ENCODE data around the gene PSMC6. TPM values are rescaled to one million over a fixed set of nuclear protein-coding genes. Genes with fewer than 3 reads are reported as not detected.

PSMC6 gene
- total RNA-seq, 6 experiments from 2014 or later, result 40.7 to 63.0 (median 51.3) TPM

- H3K36me3 ChIP-seq, result no peaks in the 10 kb centered on the region
- no peak for TF ChIP-seq CTCF (IDR thresholded peaks at IDR 0.05)
- TF ChIP-seq POLR2A (IDR thresholded peaks at IDR 0.05), result no peak
- H3K4me1 ChIP-seq, result peaks cover 0 to 44% (median 3%) of the 10 kb centered on the region in 4 donors
- no peaks in the 10 kb centered on the region for H3K9me3 ChIP-seq
- ATAC-seq, result no peak
- no peak overlapping the region for H3K4me3 ChIP-seq
- no peak for DNase-seq
- intact Hi-C loops (cut with DNase I), result no loop called here
- no peaks in the 10 kb centered on the region for H3K27me3 ChIP-seq
- no peak overlapping the region for H3K27ac ChIP-seq
Observed at GRCh38 chr14:52738409-52738808, 31.4 kb downstream of the PSMC6 start.

DNA sequence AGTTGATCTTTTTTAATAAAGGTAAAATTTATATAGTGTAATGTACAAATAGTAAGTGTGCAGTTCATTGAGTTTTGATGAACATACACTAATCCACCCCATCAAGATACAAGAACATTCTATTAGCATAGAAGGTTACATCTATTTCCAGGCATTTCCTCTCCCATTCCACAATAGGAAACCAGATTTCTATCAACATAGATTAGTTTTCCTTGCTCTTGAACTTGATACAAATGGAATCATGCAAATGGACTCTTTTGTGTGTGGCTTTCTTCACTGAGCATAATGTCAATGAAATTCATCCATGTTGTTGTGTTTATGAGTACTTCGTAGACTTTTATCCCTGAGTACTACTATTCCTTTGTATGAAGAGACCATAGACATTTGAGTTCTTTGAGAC is 33.8 kb downstream of the PSMC6 start:
- Histone ChIP-seq H3K9me3 (no peaks in the 10 kb centered on the region), H3K4me1 (peaks cover 0 to 33% (median 2%) of the 10 kb centered on the region in 4 donors), H3K27me3 (no peaks in the 10 kb centered on the region), H3K4me3 (no peak overlapping the region), H3K36me3 (peaks cover 0 to 6% (median 0%) of the 10 kb centered on the region in 4 donors), H3K27ac (no peak overlapping the region)
- TF ChIP-seq POLR2A (IDR thresholded peaks at IDR 0.05), result no peak
- no peak for TF ChIP-seq CTCF (IDR thresholded peaks at IDR 0.05)
- 100% methylated on average over 1 of the region's 1 CpG for WGBS (ENCODE audit: insufficient coverage, low coverage, low lambda C conversion rate, missing lambda C conversion rate)
- no peak for ATAC-seq
- DNase-seq, result no peak
- intact Hi-C loops (cut with DNase I), result no loop called here

DNA sequence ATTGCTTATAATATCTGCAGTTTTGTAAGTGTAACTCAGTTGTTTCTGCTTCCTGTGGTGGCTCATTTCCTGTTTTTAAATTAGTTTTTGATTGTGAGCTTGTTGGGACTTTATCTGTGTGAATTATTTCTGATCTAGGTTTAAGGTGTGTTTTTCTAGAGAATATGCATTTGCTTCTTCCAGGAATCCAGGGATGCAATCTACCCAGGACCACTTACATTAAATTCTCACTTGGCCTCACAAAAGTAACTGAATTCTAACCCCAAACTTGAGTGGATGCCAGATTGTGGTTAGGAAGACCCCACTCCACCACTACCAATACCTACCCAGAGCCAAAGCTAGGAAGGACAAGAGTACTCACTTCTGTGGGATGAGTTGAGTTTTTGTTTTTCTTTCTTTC is 34.9 kb downstream of the PSMC6 start:
- Histone ChIP-seq H3K36me3 (peaks cover 0 to 14% (median 2%) of the 10 kb centered on the region in 4 donors), H3K4me3 (no peak overlapping the region), H3K9me3 (no peaks in the 10 kb centered on the region), H3K27ac (peak overlapping the region; percentile 20 to 44 (median 42)), H3K4me1 (peaks cover 0 to 22% (median 0%) of the 10 kb centered on the region in 4 donors), H3K27me3 (no peaks in the 10 kb centered on the region)
- DNase-seq (no peak), ATAC-seq (no peak)
- intact Hi-C loops (cut with DNase I), result no loop called here
- TF ChIP-seq POLR2A (IDR thresholded peaks at IDR 0.05) (no peak), CTCF (IDR thresholded peaks at IDR 0.05) (no peak)

GRCh38 chr14:52748647-52749292 is 41.8 kb downstream of the PSMC6 start:
- peak overlapping the region in 1 of 3 donors; percentile 13 for H3K27ac ChIP-seq
- no peaks in the 10 kb centered on the region for H3K27me3 ChIP-seq
- H3K9me3 ChIP-seq, result no peaks in the 10 kb centered on the region
- H3K4me3 ChIP-seq, result no peak overlapping the region
- DNase-seq (no peak), ATAC-seq (peak in 3 of 4 donors; percentile 31 to 74 (median 52))
- H3K4me1 ChIP-seq, result peaks cover 0 to 7% (median 0%) of the 10 kb centered on the region in 4 donors
- intact Hi-C loops (cut with DNase I), result no loop called here
- H3K36me3 ChIP-seq, result peaks cover 0 to 42% (median 7%) of the 10 kb centered on the region in 4 donors
- TF ChIP-seq CTCF (IDR thresholded peaks at IDR 0.05) (no peak), POLR2A (IDR thresholded peaks at IDR 0.05) (no peak)
- WGBS (ENCODE audit: insufficient coverage, low coverage, low lambda C conversion rate, missing lambda C conversion rate), result 50% methylated on average over 4 of the region's 8 CpGs

Data from right lobe of liver (tissue), 6 donors.